AG04449 (cell line): ENCODE data around the gene ZSWIM1.

ENCODE experiments used
- CTCF ChIA-PET: fragments of 350-600 bp; formaldehyde crosslinking; extraction: SDS; loops from one replicate; lab custom pipeline; 2021; ENCODE audit warnings: antibody characterized with exemption; lab: Yijun Ruan, JAX
- POLR2A ChIA-PET: fragments of 400-600, 350-600 bp; formaldehyde crosslinking; extraction: SDS; loops from one replicate; lab custom pipeline; 2020; ENCODE audit warnings: antibody characterized with exemption, inconsistent platforms; lab: Yijun Ruan, JAX
- DNase-seq: peaks from one replicate; pipeline ENCODE4 v3.0.0-alpha.2; 2010; ENCODE audit warnings: low read depth, low spot score
- H3K4me3 ChIP-seq: 2 replicates; pipeline ENCODE4 v1.5.1; 2011; ENCODE audit warnings: low read depth, mild to moderate bottlenecking, control low read depth, low read length
- TF ChIP-seq, protein P1 (sequence below): IDR thresholded peaks from one replicate; pipeline ENCODE4 v1.5.1; 2011; ENCODE audit warnings: mild to moderate bottlenecking, moderate library complexity, low read length, control low read depth, inconsistent platforms; ENCODE audit not compliant: insufficient read depth; ENCODE audit errors: missing control alignments

The ZSWIM1 gene

GRCh38 chr20:45893831-45894230 lies 12.8 kb downstream of the ZSWIM1 start:
- no peak for DNase-seq
- ChIA-PET POLR2A (interaction anchor here (1.2 kb wide), 1 partner anchor 8 kb away, joined by 4 read pairs; no protein-coding TSS in a partner anchor), CTCF (interaction anchor here (1.2 to 1.3 kb wide), 2 partner anchors 16 to 43 kb away, joined by 3 read pairs; no protein-coding TSS in a partner anchor)
- TF ChIP-seq, protein P1, sequence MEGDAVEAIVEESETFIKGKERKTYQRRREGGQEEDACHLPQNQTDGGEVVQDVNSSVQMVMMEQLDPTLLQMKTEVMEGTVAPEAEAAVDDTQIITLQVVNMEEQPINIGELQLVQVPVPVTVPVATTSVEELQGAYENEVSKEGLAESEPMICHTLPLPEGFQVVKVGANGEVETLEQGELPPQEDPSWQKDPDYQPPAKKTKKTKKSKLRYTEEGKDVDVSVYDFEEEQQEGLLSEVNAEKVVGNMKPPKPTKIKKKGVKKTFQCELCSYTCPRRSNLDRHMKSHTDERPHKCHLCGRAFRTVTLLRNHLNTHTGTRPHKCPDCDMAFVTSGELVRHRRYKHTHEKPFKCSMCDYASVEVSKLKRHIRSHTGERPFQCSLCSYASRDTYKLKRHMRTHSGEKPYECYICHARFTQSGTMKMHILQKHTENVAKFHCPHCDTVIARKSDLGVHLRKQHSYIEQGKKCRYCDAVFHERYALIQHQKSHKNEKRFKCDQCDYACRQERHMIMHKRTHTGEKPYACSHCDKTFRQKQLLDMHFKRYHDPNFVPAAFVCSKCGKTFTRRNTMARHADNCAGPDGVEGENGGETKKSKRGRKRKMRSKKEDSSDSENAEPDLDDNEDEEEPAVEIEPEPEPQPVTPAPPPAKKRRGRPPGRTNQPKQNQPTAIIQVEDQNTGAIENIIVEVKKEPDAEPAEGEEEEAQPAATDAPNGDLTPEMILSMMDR = no peak
- H3K4me3 ChIP-seq = no peak overlapping the region

GRCh38 chr20:45894797-45895196 lies 13.8 kb downstream of the ZSWIM1 start:
- H3K4me3 ChIP-seq = no peak overlapping the region
- CTCF ChIA-PET = interaction anchor here (1.3 kb wide), 1 partner anchor 15 kb away, joined by 3 read pairs; no protein-coding TSS in a partner anchor
- POLR2A ChIA-PET = no interaction called here
- no peak for DNase-seq
- TF ChIP-seq, protein P1 = no peak

- DNase-seq = no peak
- POLR2A ChIA-PET = interaction anchor here (0.8 kb wide), 1 partner anchor 9 kb away, joined by 5 read pairs; no protein-coding TSS in a partner anchor
- TF ChIP-seq, protein P1 = no peak
- no peak overlapping the region for H3K4me3 ChIP-seq
- CTCF ChIA-PET = interaction anchor here (0.8 to 1.7 kb wide), 3 partner anchors 9 to 117 kb away, joined by 3 to 5 read pairs (median 4); no protein-coding TSS in a partner anchor
Measured at GRCh38 chr20:45896641-45897161, 15.7 kb downstream of the ZSWIM1 start.

GRCh38 chr20:45897289-45897688 lies 16.3 kb downstream of the ZSWIM1 start:
- CTCF ChIA-PET = interaction anchor here (0.8 to 1.7 kb wide), 3 partner anchors 9 to 117 kb away, joined by 3 to 5 read pairs (median 4); no protein-coding TSS in a partner anchor
- POLR2A ChIA-PET = interaction anchor here (0.8 kb wide), 1 partner anchor 8 kb away, joined by 5 read pairs; no protein-coding TSS in a partner anchor
- TF ChIP-seq, protein P1 = no peak
- DNase-seq = no peak
- no peak overlapping the region for H3K4me3 ChIP-seq

GRCh38 chr20:45897692-45898091 lies 16.7 kb downstream of the ZSWIM1 start:
- H3K4me3 ChIP-seq = no peak overlapping the region
- TF ChIP-seq, protein P1 = no peak
- ChIA-PET POLR2A (no interaction called here), CTCF (interaction anchor here (1.1 to 3.6 kb wide), 3 partner anchors 7 to 116 kb away, joined by 4 to 16 read pairs (median 5); partner anchors contain the start of genes CTSA and NEURL2)
- no peak for DNase-seq

DNA sequence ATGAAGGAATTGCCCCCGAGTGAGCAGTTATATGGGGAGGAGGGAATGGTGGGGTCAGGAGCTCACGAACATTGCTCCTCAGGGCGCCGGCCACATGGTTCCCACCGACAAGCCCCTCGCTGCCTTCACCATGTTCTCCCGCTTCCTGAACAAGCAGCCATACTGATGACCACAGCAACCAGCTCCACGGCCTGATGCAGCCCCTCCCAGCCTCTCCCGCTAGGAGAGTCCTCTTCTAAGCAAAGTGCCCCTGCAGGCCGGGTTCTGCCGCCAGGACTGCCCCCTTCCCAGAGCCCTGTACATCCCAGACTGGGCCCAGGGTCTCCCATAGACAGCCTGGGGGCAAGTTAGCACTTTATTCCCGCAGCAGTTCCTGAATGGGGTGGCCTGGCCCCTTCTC lies 17.3 kb downstream of the ZSWIM1 start:
- H3K4me3 ChIP-seq = no peak overlapping the region
- no peak for DNase-seq
- CTCF ChIA-PET = interaction anchor here (1.4 to 3.6 kb wide), 3 partner anchors 7 to 116 kb away, joined by 4 to 16 read pairs (median 5); partner anchors contain the start of genes CTSA and NEURL2
- POLR2A ChIA-PET = no interaction called here
- TF ChIP-seq, protein P1 = no peak
